K562 (cell line): ENCODE results near the gene PI4K2B. TPM values are rescaled to one million over a fixed set of nuclear protein-coding genes. Genes with fewer than 3 reads are reported as not detected.

Experiments used
- BHLHE40 ChIP-seq: IDR thresholded peaks from 2 replicates; pipeline ENCODE4 v1.6.1; 2011; ENCODE audit warnings: low read length, improper control_type of control experiment
- EP400 ChIP-seq: fragments of 450-650 bp; IDR thresholded peaks from 2 replicates; pipeline ENCODE4 v1.6.1; 2017; ENCODE audit warnings: antibody characterized with exemption, mild to moderate bottlenecking, moderate library complexity
- HDAC1 ChIP-seq, 2 experiments: fragments of 450-650 bp; IDR thresholded peaks; 2 replicates each; pipeline ENCODE4 v1.6.1; 2016 to 2017; ENCODE audit warnings: inconsistent platforms in 1 of 2, mild to moderate bottlenecking in 1 of 2, moderate library complexity in 1 of 2
- TRIM28 ChIP-seq: fragments of 450-650 bp; IDR thresholded peaks from 2 replicates; pipeline ENCODE4 v1.6.1; 2017
- ZNF316 ChIP-seq: fragments of 450-650 bp; IDR thresholded peaks from 2 replicates; pipeline ENCODE4 v1.6.1; 2016
- polyA plus RNA-seq, 8 experiments: library from polyadenylated mRNA; depleted of rRNA in 4 of 8; stranded (reverse) in 5 of 8; unstranded in 3 of 8; fragments of >200 nt; fragmentation: Nextera tagmentation in 2 of 8; fragmentation: Illumina TruSeq in 1 of 8; extraction: Ambion mirVana in 2 of 8; extraction: Trizol in 1 of 8; gene quantifications; 2 replicates each; pipeline versions ENCODE4 v1.2.1 to v1.2.3, GENCODE V29; 2011 to 2014; ENCODE audit warnings: inconsistent platforms in 1 of 8, missing spikeins in 1 of 8
- total RNA-seq, 7 experiments: library from RNA; depleted of rRNA in 6 of 7; stranded (reverse); fragments of >200 nt in 6 of 7; fragmentation: Illumina TruSeq in 2 of 7; extraction: Trizol in 2 of 7; gene quantifications; 2 replicates each; pipeline versions ENCODE4 v1.2.1 to v1.2.3, GENCODE V29; 2011 to 2021; ENCODE audit warnings: low replicate concordance in 1 of 7
- TF ChIP-seq, protein P1 (sequence below): sonication (generic); formaldehyde crosslinking; IDR thresholded peaks from 2 replicates; pipeline ENCODE4 v1.8.0; 2022; ENCODE audit warnings: mild to moderate bottlenecking, missing genetic modification reagents
- TF ChIP-seq, protein P2 (sequence below), 2 experiments: fragments of 450-650 bp in 1 of 2; sonication (generic) in 1 of 2; formaldehyde crosslinking in 1 of 2; IDR thresholded peaks in 1 of 2; conservative IDR thresholded peaks in 1 of 2; 2 replicates each; pipeline versions ENCODE4 v1.6.1 to v1.8.1; 2016 to 2023; ENCODE audit warnings: mild to moderate bottlenecking in 2 of 2, moderate library complexity in 2 of 2, inconsistent platforms in 1 of 2, missing genetic modification reagents in 1 of 2
- TF ChIP-seq, protein P3 (sequence below): fragments of 250-450 bp; sonication (Bioruptor Pico); IDR thresholded peaks from 2 replicates; pipeline ENCODE4 v1.4.0; 2020; ENCODE audit warnings: mild to moderate bottlenecking, moderate library complexity

Gene PI4K2B
- total and polyA plus RNA-seq, 9 of the 15 experiments (the other 6 are each of a cell fraction or from before 2014, with no cell fraction given): 4.5 to 21.4 (median 16.5) TPM

DNA sequence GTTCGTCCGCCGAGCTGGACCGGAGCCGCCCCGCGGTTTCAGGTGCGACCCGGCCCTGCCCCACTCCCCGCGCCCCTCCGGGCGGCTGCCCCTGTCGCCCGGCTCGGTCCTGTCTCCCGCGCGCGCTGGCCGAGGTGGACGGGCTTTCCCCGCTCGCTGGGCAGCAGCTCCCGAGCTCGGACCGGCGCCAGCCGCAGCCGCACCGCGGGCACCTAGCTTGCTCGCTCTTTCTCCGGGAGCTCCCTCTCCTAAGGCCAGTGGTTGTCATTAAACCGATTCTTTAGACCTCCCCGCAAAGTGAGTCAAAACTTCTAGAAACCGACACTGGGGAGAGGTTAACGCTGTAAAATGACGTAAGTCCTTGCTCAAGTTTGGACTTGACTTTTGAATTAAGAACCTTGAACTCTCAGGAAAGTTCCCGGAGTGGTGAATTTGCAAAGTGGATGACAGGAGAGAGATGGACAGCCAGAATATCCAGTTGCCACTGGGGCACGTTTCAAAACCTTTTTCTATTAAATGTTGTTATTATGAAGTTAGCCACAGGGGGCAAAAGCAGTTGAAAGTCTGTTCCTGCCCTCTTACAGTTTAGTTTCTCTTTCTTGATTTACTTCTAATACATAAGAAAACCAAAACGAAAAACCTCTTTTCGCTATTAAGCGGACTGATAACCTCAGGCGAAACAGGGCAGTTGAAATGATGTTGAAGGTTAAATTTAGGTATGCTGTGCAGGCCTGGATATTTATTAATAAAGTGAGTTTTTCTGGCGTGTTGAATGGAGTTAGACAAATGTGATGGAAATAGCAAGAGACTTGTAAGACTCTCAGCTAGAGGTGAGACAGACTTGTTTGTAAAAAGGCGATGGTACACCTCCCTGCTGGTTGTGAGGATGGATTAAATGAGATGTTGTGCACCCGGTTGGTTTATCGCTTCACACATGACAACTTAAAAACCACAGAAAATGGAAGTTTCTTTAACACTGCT lies 847 bp downstream of the PI4K2B start (continued):
- TF ChIP-seq, protein P1, sequence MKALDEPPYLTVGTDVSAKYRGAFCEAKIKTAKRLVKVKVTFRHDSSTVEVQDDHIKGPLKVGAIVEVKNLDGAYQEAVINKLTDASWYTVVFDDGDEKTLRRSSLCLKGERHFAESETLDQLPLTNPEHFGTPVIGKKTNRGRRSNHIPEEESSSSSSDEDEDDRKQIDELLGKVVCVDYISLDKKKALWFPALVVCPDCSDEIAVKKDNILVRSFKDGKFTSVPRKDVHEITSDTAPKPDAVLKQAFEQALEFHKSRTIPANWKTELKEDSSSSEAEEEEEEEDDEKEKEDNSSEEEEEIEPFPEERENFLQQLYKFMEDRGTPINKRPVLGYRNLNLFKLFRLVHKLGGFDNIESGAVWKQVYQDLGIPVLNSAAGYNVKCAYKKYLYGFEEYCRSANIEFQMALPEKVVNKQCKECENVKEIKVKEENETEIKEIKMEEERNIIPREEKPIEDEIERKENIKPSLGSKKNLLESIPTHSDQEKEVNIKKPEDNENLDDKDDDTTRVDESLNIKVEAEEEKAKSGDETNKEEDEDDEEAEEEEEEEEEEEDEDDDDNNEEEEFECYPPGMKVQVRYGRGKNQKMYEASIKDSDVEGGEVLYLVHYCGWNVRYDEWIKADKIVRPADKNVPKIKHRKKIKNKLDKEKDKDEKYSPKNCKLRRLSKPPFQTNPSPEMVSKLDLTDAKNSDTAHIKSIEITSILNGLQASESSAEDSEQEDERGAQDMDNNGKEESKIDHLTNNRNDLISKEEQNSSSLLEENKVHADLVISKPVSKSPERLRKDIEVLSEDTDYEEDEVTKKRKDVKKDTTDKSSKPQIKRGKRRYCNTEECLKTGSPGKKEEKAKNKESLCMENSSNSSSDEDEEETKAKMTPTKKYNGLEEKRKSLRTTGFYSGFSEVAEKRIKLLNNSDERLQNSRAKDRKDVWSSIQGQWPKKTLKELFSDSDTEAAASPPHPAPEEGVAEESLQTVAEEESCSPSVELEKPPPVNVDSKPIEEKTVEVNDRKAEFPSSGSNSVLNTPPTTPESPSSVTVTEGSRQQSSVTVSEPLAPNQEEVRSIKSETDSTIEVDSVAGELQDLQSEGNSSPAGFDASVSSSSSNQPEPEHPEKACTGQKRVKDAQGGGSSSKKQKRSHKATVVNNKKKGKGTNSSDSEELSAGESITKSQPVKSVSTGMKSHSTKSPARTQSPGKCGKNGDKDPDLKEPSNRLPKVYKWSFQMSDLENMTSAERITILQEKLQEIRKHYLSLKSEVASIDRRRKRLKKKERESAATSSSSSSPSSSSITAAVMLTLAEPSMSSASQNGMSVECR: peak; percentile 8; the same call in 1 of the 2 replicates
- TF ChIP-seq EP400 (no peak), HDAC1 (IDR thresholded peaks at IDR 0.05) (peak in 1 of 2 experiments; percentile 26; a peak in 1 of 4 replicates), TRIM28 (no peak), BHLHE40 (peak; percentile 82), ZNF316 (peak; percentile 27; the same call in 1 of the 2 replicates)
- TF ChIP-seq, protein P2, sequence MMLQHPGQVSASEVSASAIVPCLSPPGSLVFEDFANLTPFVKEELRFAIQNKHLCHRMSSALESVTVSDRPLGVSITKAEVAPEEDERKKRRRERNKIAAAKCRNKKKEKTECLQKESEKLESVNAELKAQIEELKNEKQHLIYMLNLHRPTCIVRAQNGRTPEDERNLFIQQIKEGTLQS (IDR thresholded peaks at IDR 0.05): peak; percentile 35; the same call in 1 of the 2 replicates
- TF ChIP-seq, protein P2 (CRISPR knock-in tag; conservative IDR thresholded peaks at IDR 0.05): no peak
- TF ChIP-seq, protein P3, sequence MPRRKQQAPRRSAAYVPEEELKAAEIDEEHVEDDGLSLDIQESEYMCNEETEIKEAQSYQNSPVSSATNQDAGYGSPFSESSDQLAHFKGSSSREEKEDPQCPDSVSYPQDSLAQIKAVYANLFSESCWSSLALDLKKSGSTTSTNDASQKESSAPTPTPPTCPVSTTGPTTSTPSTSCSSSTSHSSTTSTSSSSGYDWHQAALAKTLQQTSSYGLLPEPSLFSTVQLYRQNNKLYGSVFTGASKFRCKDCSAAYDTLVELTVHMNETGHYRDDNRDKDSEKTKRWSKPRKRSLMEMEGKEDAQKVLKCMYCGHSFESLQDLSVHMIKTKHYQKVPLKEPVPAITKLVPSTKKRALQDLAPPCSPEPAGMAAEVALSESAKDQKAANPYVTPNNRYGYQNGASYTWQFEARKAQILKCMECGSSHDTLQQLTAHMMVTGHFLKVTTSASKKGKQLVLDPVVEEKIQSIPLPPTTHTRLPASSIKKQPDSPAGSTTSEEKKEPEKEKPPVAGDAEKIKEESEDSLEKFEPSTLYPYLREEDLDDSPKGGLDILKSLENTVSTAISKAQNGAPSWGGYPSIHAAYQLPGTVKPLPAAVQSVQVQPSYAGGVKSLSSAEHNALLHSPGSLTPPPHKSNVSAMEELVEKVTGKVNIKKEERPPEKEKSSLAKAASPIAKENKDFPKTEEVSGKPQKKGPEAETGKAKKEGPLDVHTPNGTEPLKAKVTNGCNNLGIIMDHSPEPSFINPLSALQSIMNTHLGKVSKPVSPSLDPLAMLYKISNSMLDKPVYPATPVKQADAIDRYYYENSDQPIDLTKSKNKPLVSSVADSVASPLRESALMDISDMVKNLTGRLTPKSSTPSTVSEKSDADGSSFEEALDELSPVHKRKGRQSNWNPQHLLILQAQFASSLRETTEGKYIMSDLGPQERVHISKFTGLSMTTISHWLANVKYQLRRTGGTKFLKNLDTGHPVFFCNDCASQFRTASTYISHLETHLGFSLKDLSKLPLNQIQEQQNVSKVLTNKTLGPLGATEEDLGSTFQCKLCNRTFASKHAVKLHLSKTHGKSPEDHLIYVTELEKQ: no peak
